ENCODE measurements around the gene TEX13B.

Gene TEX13B

GRCh38 chrX:108025954-108026600, 43.9 kb upstream of the TEX13B start:
- Histone ChIP-seq H3K9ac (ENCODE audit: low read length) (no peak overlapping the region), H3K27me3 (replicated peaks; ENCODE audit: insufficient read depth, low read length) (no peaks in the 10 kb centered on the region), H3K9me2 (replicated peaks; ENCODE audit: insufficient read depth, low read length) (no peaks in the 10 kb centered on the region), H3K27ac (ENCODE audit: low read length) (no peak overlapping the region), H3K79me2 (ENCODE audit: low read length) (no peaks in the 10 kb centered on the region), H3K4me2 (ENCODE audit: low read depth, low read length) (no peak overlapping the region), H3K4me3 (ENCODE audit: low read length) (no peak overlapping the region), H3K4me1 (ENCODE audit: low read length) (no peaks in the 10 kb centered on the region), H3K9me3 (replicated peaks; ENCODE audit: insufficient read depth, low read length) (no peaks in the 10 kb centered on the region), H2AFZ (ENCODE audit: low read length) (no peak overlapping the region), H3K36me3 (replicated peaks; ENCODE audit: insufficient read depth, low read length) (no peaks in the 10 kb centered on the region), H4K20me1 (ENCODE audit: insufficient read depth, low read length) (no peaks in the 10 kb centered on the region), H3F3A (ENCODE audit: insufficient read depth, low read length) (no peaks in the 10 kb centered on the region)
- no peak for DNase-seq
- TF ChIP-seq EZH2 (optimal IDR thresholded peaks at IDR 0.05; ENCODE audit: low read depth, low read length): no peak
- TF ChIP-seq, protein P1, sequence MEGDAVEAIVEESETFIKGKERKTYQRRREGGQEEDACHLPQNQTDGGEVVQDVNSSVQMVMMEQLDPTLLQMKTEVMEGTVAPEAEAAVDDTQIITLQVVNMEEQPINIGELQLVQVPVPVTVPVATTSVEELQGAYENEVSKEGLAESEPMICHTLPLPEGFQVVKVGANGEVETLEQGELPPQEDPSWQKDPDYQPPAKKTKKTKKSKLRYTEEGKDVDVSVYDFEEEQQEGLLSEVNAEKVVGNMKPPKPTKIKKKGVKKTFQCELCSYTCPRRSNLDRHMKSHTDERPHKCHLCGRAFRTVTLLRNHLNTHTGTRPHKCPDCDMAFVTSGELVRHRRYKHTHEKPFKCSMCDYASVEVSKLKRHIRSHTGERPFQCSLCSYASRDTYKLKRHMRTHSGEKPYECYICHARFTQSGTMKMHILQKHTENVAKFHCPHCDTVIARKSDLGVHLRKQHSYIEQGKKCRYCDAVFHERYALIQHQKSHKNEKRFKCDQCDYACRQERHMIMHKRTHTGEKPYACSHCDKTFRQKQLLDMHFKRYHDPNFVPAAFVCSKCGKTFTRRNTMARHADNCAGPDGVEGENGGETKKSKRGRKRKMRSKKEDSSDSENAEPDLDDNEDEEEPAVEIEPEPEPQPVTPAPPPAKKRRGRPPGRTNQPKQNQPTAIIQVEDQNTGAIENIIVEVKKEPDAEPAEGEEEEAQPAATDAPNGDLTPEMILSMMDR (IDR thresholded peaks at IDR 0.05; ENCODE audit: low read length): no peak
- no peak for TF ChIP-seq EZH2phosphoT487 (IDR thresholded peaks at IDR 0.05; ENCODE audit: low read length)

DNA sequence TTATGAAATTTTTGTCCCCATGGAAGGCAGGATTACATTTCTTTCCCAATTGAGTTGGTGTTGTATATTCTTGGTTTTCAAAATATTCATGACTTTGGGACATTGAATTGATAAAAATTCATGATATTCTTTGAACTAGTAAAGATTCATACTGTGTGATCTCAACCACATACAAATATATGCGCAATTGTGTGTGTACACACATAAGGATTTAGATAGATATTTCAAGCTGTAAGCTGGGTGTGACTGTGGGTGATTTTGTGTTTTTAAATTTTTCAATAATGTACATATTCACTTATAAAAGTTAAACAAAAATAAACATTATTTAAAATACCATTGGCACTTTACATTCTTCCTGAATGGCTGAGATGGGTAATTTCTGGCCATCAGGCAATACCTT, 43.2 kb upstream of the TEX13B start:
- Histone ChIP-seq H4K20me1 (ENCODE audit: insufficient read depth, low read length) (no peaks in the 10 kb centered on the region), H3K9me2 (replicated peaks; ENCODE audit: insufficient read depth, low read length) (no peaks in the 10 kb centered on the region), H3K27me3 (replicated peaks; ENCODE audit: insufficient read depth, low read length) (no peaks in the 10 kb centered on the region), H2AFZ (ENCODE audit: low read length) (no peak overlapping the region), H3K4me2 (ENCODE audit: low read depth, low read length) (no peak overlapping the region), H3K9ac (ENCODE audit: low read length) (no peak overlapping the region), H3K4me1 (ENCODE audit: low read length) (no peaks in the 10 kb centered on the region), H3F3A (ENCODE audit: insufficient read depth, low read length) (no peaks in the 10 kb centered on the region), H3K4me3 (ENCODE audit: low read length) (no peak overlapping the region), H3K36me3 (replicated peaks; ENCODE audit: insufficient read depth, low read length) (no peaks in the 10 kb centered on the region), H3K27ac (ENCODE audit: low read length) (no peak overlapping the region), H3K9me3 (replicated peaks; ENCODE audit: insufficient read depth, low read length) (no peaks in the 10 kb centered on the region), H3K79me2 (ENCODE audit: low read length) (no peaks in the 10 kb centered on the region)
- DNase-seq: no peak
- no peak for TF ChIP-seq EZH2phosphoT487 (IDR thresholded peaks at IDR 0.05; ENCODE audit: low read length)
- TF ChIP-seq EZH2 (optimal IDR thresholded peaks at IDR 0.05; ENCODE audit: low read depth, low read length): no peak
- TF ChIP-seq, protein P1 (IDR thresholded peaks at IDR 0.05; ENCODE audit: low read length): no peak

DNA sequence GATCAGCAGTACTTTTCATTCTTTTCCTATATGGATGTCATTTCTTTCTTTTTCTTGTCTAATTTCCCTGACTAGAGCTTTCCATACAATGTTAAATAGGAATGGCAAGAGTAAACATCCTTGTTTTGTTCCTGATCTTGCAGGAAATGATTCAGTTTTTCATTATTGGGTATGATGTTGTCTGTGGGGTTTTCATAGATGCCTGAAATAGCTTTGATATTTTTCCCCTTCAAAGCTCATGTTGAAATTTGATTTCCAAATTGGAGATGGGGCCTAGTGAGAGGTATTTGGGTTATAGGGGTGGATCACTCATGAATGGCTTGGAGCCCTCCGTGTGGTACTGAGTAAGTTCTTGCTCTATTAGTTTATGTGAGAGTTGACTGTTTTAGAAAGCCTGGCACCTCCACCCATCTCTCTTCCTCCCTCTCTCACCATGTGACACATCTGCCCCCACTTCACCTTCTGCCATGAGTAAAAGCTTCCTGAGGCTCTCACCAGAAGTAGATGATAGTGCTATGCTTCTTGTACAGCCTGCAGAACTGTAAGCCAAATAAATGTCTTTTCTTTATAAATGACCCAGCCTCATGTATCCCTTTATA, 40.4 kb upstream of the TEX13B start:
- H4K20me1 ChIP-seq (ENCODE audit: insufficient read depth, low read length): no peaks in the 10 kb centered on the region
- TF ChIP-seq EZH2 (optimal IDR thresholded peaks at IDR 0.05; ENCODE audit: low read depth, low read length) (no peak), EZH2phosphoT487 (IDR thresholded peaks at IDR 0.05; ENCODE audit: low read length) (no peak)
- TF ChIP-seq, protein P1 (IDR thresholded peaks at IDR 0.05; ENCODE audit: low read length): no peak
- H3K4me2 ChIP-seq (ENCODE audit: low read depth, low read length): no peak overlapping the region
- no peaks in the 10 kb centered on the region for H3K9me2 ChIP-seq (replicated peaks; ENCODE audit: insufficient read depth, low read length)
- no peak overlapping the region for H3K27ac ChIP-seq (ENCODE audit: low read length)
- H3K27me3 ChIP-seq (replicated peaks; ENCODE audit: insufficient read depth, low read length): no peaks in the 10 kb centered on the region
- H3K9ac ChIP-seq (ENCODE audit: low read length): no peak overlapping the region
- H2AFZ ChIP-seq (ENCODE audit: low read length): no peak overlapping the region
- no peaks in the 10 kb centered on the region for H3K79me2 ChIP-seq (ENCODE audit: low read length)
- no peaks in the 10 kb centered on the region for H3F3A ChIP-seq (ENCODE audit: insufficient read depth, low read length)
- peaks cover 21% of the 10 kb centered on the region for H3K4me1 ChIP-seq (ENCODE audit: low read length)
- H3K9me3 ChIP-seq (replicated peaks; ENCODE audit: insufficient read depth, low read length): no peaks in the 10 kb centered on the region
- no peak for DNase-seq
- no peaks in the 10 kb centered on the region for H3K36me3 ChIP-seq (replicated peaks; ENCODE audit: insufficient read depth, low read length)
- no peak overlapping the region for H3K4me3 ChIP-seq (ENCODE audit: low read length)

Data from MM.1S (cell line).